ENCODE data around the gene COL24A1. TPM values are rescaled to one million over a fixed set of nuclear protein-coding genes. Genes with fewer than 3 reads are reported as not detected.

COL24A1 gene
- polyA plus RNA-seq, 1 donor (not counting 4 experiments of a cell fraction or from before 2014, with no cell fraction given), result not detected

- Histone ChIP-seq H3K79me2 (ENCODE audit: control insufficient read depth, insufficient read depth, low read length) (no peaks in the 10 kb centered on the region), H4K20me1 (ENCODE audit: control insufficient read depth, extremely low read depth, insufficient read depth, low read length) (no peaks in the 10 kb centered on the region), H3K9me1 (ENCODE audit: control insufficient read depth, extremely low read depth, insufficient read depth, low read length) (no peaks in the 10 kb centered on the region), H3K4me2 (ENCODE audit: control insufficient read depth, extremely low read depth, insufficient read depth, low read depth, low read length) (no peak overlapping the region), H3K27me3 (ENCODE audit: control insufficient read depth, extremely low read depth, insufficient read depth, low read length) (peaks cover 21% of the 10 kb centered on the region), H3K36me3 (ENCODE audit: control insufficient read depth in 2 of 2, extremely low read depth in 1 of 2, insufficient read depth in 2 of 2, low read length in 2 of 2) (no peaks in the 10 kb centered on the region), H3K4me1 (ENCODE audit: control insufficient read depth, extremely low read depth, insufficient read depth, low read length) (peaks cover 33% of the 10 kb centered on the region), H3K9ac (ENCODE audit: control insufficient read depth, extremely low read depth, insufficient read depth, low read length) (no peak overlapping the region), H3K27ac (ENCODE audit: control insufficient read depth, insufficient read depth, low read length) (no peak overlapping the region), H3K4me3 (ENCODE audit: control insufficient read depth in 2 of 3, extremely low read depth in 1 of 3, insufficient read depth in 2 of 3, low read depth in 1 of 3, low read length in 3 of 3) (no peak overlapping the region), H2AFZ (ENCODE audit: control insufficient read depth, low read length) (no peak overlapping the region), H3K9me3 (ENCODE audit: control insufficient read depth, low read depth, low read length) (no peaks in the 10 kb centered on the region)
- no peak for FAIRE-seq
- DNase-seq (ENCODE audit: low read depth, low spot score), result no peak
- TF ChIP-seq CTCF (optimal IDR thresholded peaks at IDR 0.05 in 1 of 3, IDR thresholded peaks at IDR 0.05 in 1 of 3, conservative IDR thresholded peaks at IDR 0.05 in 1 of 3; ENCODE audit: extremely low read depth in 1 of 3, insufficient read depth in 2 of 3, low read length in 3 of 3), result no peak
- no peak for TF ChIP-seq EZH2 (IDR thresholded peaks at IDR 0.05; ENCODE audit: low read length)
- dilution Hi-C loops (cut with MboI; ENCODE audit: extremely low pct_ligation_motif_present, low sequenced_read_pairs), result no loop called here
Observed at GRCh38 chr1:86151427-86151826, 5.1 kb downstream of the COL24A1 start.

- Histone ChIP-seq H3K27ac (ENCODE audit: control insufficient read depth, insufficient read depth, low read length) (peak overlapping the region; percentile 0), H3K9me1 (ENCODE audit: control insufficient read depth, extremely low read depth, insufficient read depth, low read length) (no peaks in the 10 kb centered on the region), H3K9ac (ENCODE audit: control insufficient read depth, extremely low read depth, insufficient read depth, low read length) (no peak overlapping the region), H3K4me2 (ENCODE audit: control insufficient read depth, extremely low read depth, insufficient read depth, low read depth, low read length) (no peak overlapping the region), H3K36me3 (ENCODE audit: control insufficient read depth in 2 of 2, extremely low read depth in 1 of 2, insufficient read depth in 2 of 2, low read length in 2 of 2) (no peaks in the 10 kb centered on the region), H3K27me3 (ENCODE audit: control insufficient read depth, extremely low read depth, insufficient read depth, low read length) (peaks cover 13% of the 10 kb centered on the region), H3K4me1 (ENCODE audit: control insufficient read depth, extremely low read depth, insufficient read depth, low read length) (peaks cover 26% of the 10 kb centered on the region), H3K79me2 (ENCODE audit: control insufficient read depth, insufficient read depth, low read length) (no peaks in the 10 kb centered on the region), H4K20me1 (ENCODE audit: control insufficient read depth, extremely low read depth, insufficient read depth, low read length) (no peaks in the 10 kb centered on the region), H3K4me3 (ENCODE audit: control insufficient read depth in 2 of 3, extremely low read depth in 1 of 3, insufficient read depth in 2 of 3, low read depth in 1 of 3, low read length in 3 of 3) (no peak overlapping the region), H2AFZ (ENCODE audit: control insufficient read depth, low read length) (no peak overlapping the region), H3K9me3 (ENCODE audit: control insufficient read depth, low read depth, low read length) (no peaks in the 10 kb centered on the region)
- dilution Hi-C loops (cut with MboI; ENCODE audit: extremely low pct_ligation_motif_present, low sequenced_read_pairs), result no loop called here
- DNase-seq (ENCODE audit: low read depth, low spot score) (no peak), FAIRE-seq (no peak)
- no peak for TF ChIP-seq CTCF (optimal IDR thresholded peaks at IDR 0.05 in 1 of 3, IDR thresholded peaks at IDR 0.05 in 1 of 3, conservative IDR thresholded peaks at IDR 0.05 in 1 of 3; ENCODE audit: extremely low read depth in 1 of 3, insufficient read depth in 2 of 3, low read length in 3 of 3)
- no peak for TF ChIP-seq EZH2 (IDR thresholded peaks at IDR 0.05; ENCODE audit: low read length)
Observed at GRCh38 chr1:86150553-86151055, 6.0 kb downstream of the COL24A1 start.

Data from keratinocyte (primary cell).